ENCODE measurements around the gene BMPER. TPM values are rescaled to one million over a fixed set of nuclear protein-coding genes. Genes with fewer than 3 reads are reported as not detected.

BMPER gene
- polyA plus RNA-seq, 1 experiment = 8.8 TPM

- no peaks in the 10 kb centered on the region for H3K36me3 ChIP-seq (ENCODE audit: control insufficient read depth, insufficient read depth, low read length)
- ChIA-PET CTCF (interaction anchor here (1.1 to 1.6 kb wide), 4 partner anchors 21 to 182 kb away, joined by 3 to 5 read pairs (median 4); no protein-coding TSS in a partner anchor), POLR2A (no interaction called here)
- no peak for DNase-seq (ENCODE audit: low read depth)
- H3K27me3 ChIP-seq (ENCODE audit: control insufficient read depth, insufficient read depth, low read length) = no peaks in the 10 kb centered on the region
- no peak for TF ChIP-seq CTCF (IDR thresholded peaks at IDR 0.05; ENCODE audit: insufficient read depth, low read depth, low read length)
- no peak overlapping the region for H3K4me3 ChIP-seq (ENCODE audit: low read depth, low read length)
Observed at GRCh38 chr7:34139086-34139485, 233.7 kb downstream of the BMPER start.

- CTCF ChIA-PET = interaction anchor here (1.1 to 1.6 kb wide), 2 partner anchors 25 to 45 kb away, joined by 3 to 5 read pairs; no protein-coding TSS in a partner anchor
- H3K4me3 ChIP-seq (ENCODE audit: low read depth, low read length) = no peak overlapping the region
- H3K36me3 ChIP-seq (ENCODE audit: control insufficient read depth, insufficient read depth, low read length) = no peaks in the 10 kb centered on the region
- no peaks in the 10 kb centered on the region for H3K27me3 ChIP-seq (ENCODE audit: control insufficient read depth, insufficient read depth, low read length)
- no peak for DNase-seq (ENCODE audit: low read depth)
- no peak for TF ChIP-seq CTCF (IDR thresholded peaks at IDR 0.05; ENCODE audit: insufficient read depth, low read depth, low read length)
- POLR2A ChIA-PET = no interaction called here
Observed at GRCh38 chr7:34140066-34140465, 234.7 kb downstream of the BMPER start.

DNA sequence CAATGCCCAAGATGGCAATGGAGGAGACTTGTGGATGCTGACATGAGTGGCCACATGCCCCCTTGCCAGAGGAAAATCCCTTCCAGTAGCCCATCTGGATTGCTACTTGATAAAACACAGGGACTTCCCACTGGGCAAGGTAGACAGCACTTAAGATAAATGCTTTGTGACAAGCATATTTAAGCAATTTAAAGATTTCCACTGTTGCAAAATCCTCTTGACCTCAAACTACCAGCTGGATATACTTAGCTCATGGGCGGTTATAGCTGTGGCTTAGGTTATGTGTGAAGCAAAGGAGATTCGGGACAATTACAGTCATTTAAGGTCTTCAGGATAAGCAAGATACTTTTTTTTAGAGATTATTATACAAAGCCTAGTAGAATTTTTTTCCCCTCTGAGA, 238.1 kb downstream of the BMPER start:
- Histone ChIP-seq H3K4me3 (ENCODE audit: low read depth, low read length) (no peak overlapping the region), H3K27me3 (ENCODE audit: control insufficient read depth, insufficient read depth, low read length) (no peaks in the 10 kb centered on the region), H3K36me3 (ENCODE audit: control insufficient read depth, insufficient read depth, low read length) (no peaks in the 10 kb centered on the region)
- no peak for TF ChIP-seq CTCF (IDR thresholded peaks at IDR 0.05; ENCODE audit: insufficient read depth, low read depth, low read length)
- DNase-seq (ENCODE audit: low read depth) = peak; percentile 69
- POLR2A ChIA-PET = no interaction called here
- CTCF ChIA-PET = interaction anchor here (0.7 to 1.7 kb wide), 4 partner anchors 23 to 177 kb away, joined by 3 to 6 read pairs (median 3); no protein-coding TSS in a partner anchor

DNA sequence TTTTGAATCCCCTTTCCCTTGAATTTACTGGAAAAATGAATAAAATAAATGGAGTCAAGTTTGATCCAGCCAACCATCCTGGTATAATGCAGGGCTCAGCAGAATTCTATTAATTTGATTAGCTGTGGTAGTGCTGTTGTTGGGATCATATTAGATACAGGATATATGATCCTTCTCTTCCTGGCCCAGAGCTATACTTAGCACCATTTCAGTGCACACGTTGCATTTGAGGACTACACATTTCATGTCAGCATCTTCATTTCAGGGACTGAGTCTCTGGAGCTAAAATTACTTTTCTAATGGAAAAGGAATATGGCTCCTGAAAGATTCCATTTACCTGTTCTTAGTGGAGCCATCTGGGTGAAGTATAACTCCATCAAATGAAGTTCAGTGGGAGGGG, 240.3 kb downstream of the BMPER start:
- H3K36me3 ChIP-seq (ENCODE audit: control insufficient read depth, insufficient read depth, low read length) = no peaks in the 10 kb centered on the region
- H3K4me3 ChIP-seq (ENCODE audit: low read depth, low read length) = no peak overlapping the region
- ChIA-PET CTCF (interaction anchor here (1.1 to 2.4 kb wide), 4 partner anchors 10 to 21 kb away, joined by 3 to 11 read pairs (median 6); no protein-coding TSS in a partner anchor), POLR2A (interaction anchor here (1.6 kb wide), 1 partner anchor 10 kb away, joined by 4 read pairs; no protein-coding TSS in a partner anchor)
- TF ChIP-seq CTCF (IDR thresholded peaks at IDR 0.05; ENCODE audit: insufficient read depth, low read depth, low read length) = no peak
- no peak for DNase-seq (ENCODE audit: low read depth)
- H3K27me3 ChIP-seq (ENCODE audit: control insufficient read depth, insufficient read depth, low read length) = no peaks in the 10 kb centered on the region

DNA sequence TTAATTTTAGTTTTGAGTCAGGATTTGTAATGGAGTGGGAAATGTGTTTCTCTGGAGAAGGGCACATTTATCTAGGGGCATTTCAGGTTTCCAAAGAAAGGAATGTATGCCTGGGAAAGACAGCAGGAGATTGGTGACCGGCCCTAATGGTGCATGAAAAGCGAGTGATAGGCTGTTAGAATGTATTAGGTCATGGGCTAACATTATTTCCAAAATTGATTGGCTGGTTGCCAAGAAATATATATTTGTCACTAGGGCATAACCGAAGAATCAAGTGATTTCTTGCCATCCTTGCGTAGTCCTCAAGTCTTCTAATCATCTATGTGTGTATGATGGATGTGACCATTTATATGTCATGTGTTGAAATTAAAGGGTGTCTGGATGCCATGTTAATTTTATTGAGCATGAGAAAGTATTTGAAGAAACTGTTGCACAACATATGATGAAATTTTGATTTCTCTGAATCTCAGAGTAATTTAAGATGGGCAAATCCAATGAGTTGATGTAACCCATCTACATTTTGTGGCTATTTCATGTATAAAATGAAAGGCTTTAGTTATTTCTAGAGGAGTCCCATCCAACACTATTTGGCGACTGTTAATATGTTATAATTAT, 248.4 kb downstream of the BMPER start:
- POLR2A ChIA-PET = no interaction called here
- Histone ChIP-seq H3K4me3 (ENCODE audit: low read depth, low read length) (no peak overlapping the region), H3K36me3 (ENCODE audit: control insufficient read depth, insufficient read depth, low read length) (no peaks in the 10 kb centered on the region), H3K27me3 (ENCODE audit: control insufficient read depth, insufficient read depth, low read length) (no peaks in the 10 kb centered on the region)
- CTCF ChIA-PET = no interaction called here
- no peak for TF ChIP-seq CTCF (IDR thresholded peaks at IDR 0.05; ENCODE audit: insufficient read depth, low read depth, low read length)
- DNase-seq (ENCODE audit: low read depth) = no peak
